HCT116 (cell line): ENCODE results near the gene RDH8. TPM values are rescaled to one million over a fixed set of nuclear protein-coding genes. Genes with fewer than 3 reads are reported as not detected.

Experiments
- ATAC-seq: fragments of 200-7000 bp; cut with Tn5 transposase; 2 replicates; pipeline ENCODE4 v1.9.1; 2020; ENCODE audit warnings: mild to moderate bottlenecking, moderate library complexity
- BruUV-seq: library from RNA; stranded (reverse); fragments of 400-500 nt; replicated peaks from 2 replicates; lab custom pipeline; 2021; lab: Mats Ljungman, UMichigan
- CTCF ChIA-PET: fragments of 300-600 bp; sonication (Branson Sonifier 250); formaldehyde crosslinking; loops from one replicate; lab custom pipeline; 2021; ENCODE audit warnings: antibody characterized with exemption; lab: Charles Lee
- POLR2A ChIA-PET: fragments of 300-600, 350-600 bp; sonication (Branson Sonifier 250); formaldehyde crosslinking; loops from one replicate; lab custom pipeline; 2021; ENCODE audit warnings: antibody characterized with exemption; lab: Charles Lee
- RAD21 ChIA-PET, 2 experiments: fragments of 300-600 bp; sonication (Branson Sonifier 250); formaldehyde crosslinking; loops; one replicate each; lab custom pipeline; 2023; ENCODE audit warnings: low total read pairs in 2 of 2; ENCODE audit not compliant: uncharacterized antibody in 2 of 2, unreplicated experiment in 2 of 2, low non-redundant PET in 1 of 2; lab: Charles Lee
- DNase-seq: peaks from one replicate; pipeline ENCODE4 v3.0.0-alpha.2; 2010; ENCODE audit warnings: low read depth, low spot score
- H2AFZ ChIP-seq: fragments of 200-600 bp; shearing (Covaris generic), sonication (generic); 2 replicates; pipeline ENCODE4 v1.6.1; 2017; ENCODE audit warnings: low read depth, mixed run types, mixed read lengths, antibody characterized with exemption, low read length; ENCODE audit not compliant: poor library complexity, severe bottlenecking
- H3K27ac ChIP-seq: 2 replicates; pipeline ENCODE4 v1.5.1; 2012; ENCODE audit warnings: low read depth, low read length
- H3K27me3 ChIP-seq: fragments of 200-600 bp; sonication (generic); 2 replicates; pipeline ENCODE4 v1.6.1; 2016; ENCODE audit warnings: mixed run types, low read length, mixed read lengths; ENCODE audit not compliant: insufficient read depth
- H3K36me3 ChIP-seq, 2 experiments: fragments of 200-500 bp in 1 of 2; fragments of 200-600 bp in 1 of 2; sonication (Bioruptor generic) in 1 of 2; sonication (generic) in 1 of 2; 2 replicates each; pipeline versions ENCODE4 v1.5.1 to v1.6.1; 2014 to 2016; ENCODE audit warnings: low read length in 2 of 2, inconsistent platforms in 1 of 2, mixed read lengths in 1 of 2, mixed run types in 1 of 2; ENCODE audit not compliant: insufficient read depth in 2 of 2, control insufficient read depth in 1 of 2
- H3K4me1 ChIP-seq, 2 experiments: fragments of 200-600 bp in 1 of 2; sonication (generic) in 1 of 2; 2 replicates each; pipeline versions ENCODE4 v1.5.1 to v1.6.1; 2012 to 2017; ENCODE audit warnings: low read length in 2 of 2, inconsistent platforms in 1 of 2, mild to moderate bottlenecking in 1 of 2, mixed read lengths in 1 of 2, mixed run types in 1 of 2, moderate library complexity in 1 of 2; ENCODE audit not compliant: insufficient read depth in 2 of 2, control insufficient read depth in 1 of 2
- H3K4me2 ChIP-seq: fragments of 200-600 bp; sonication (generic); 2 replicates; pipeline ENCODE4 v1.6.1; 2017; ENCODE audit warnings: mixed run types, low read length, mixed read lengths
- H3K4me3 ChIP-seq, 2 experiments: fragments of 200-600 bp in 1 of 2; sonication (generic) in 1 of 2; replicated peaks in 1 of 2; 2 replicates each; pipeline ENCODE4 v1.5.1; 2011 to 2016; ENCODE audit warnings: low read length in 2 of 2, control low read depth in 1 of 2, low read depth in 1 of 2, mild to moderate bottlenecking in 1 of 2, mixed read lengths in 1 of 2, mixed run types in 1 of 2
- H3K79me2 ChIP-seq: fragments of 200-600 bp; sonication (generic); 2 replicates; pipeline ENCODE4 v1.6.1; 2017; ENCODE audit warnings: mild to moderate bottlenecking, mixed run types, low read length, moderate library complexity, mixed read lengths; ENCODE audit not compliant: insufficient read depth
- H3K9ac ChIP-seq: fragments of 200-600 bp; sonication (generic); 2 replicates; pipeline ENCODE4 v1.6.1; 2016; ENCODE audit warnings: low read length, mixed read lengths
- H3K9me2 ChIP-seq: fragments of 200-600 bp; sonication (generic), shearing (Covaris generic); 2 replicates; pipeline ENCODE4 v1.6.1; 2017; ENCODE audit warnings: mixed run types, mild to moderate bottlenecking, moderate library complexity; ENCODE audit not compliant: insufficient read depth
- H3K9me3 ChIP-seq, 2 experiments: fragments of 200-500 bp in 1 of 2; fragments of 200-600 bp in 1 of 2; sonication (Bioruptor generic) in 1 of 2; sonication (generic) in 1 of 2; 2 replicates each; pipeline ENCODE4 v1.6.1; 2014 to 2017; ENCODE audit warnings: low read length in 2 of 2, mixed read lengths in 2 of 2, inconsistent platforms in 1 of 2, low read depth in 1 of 2, mild to moderate bottlenecking in 1 of 2, mixed run types in 1 of 2, moderate library complexity in 1 of 2; ENCODE audit not compliant: control insufficient read depth in 1 of 2, insufficient read depth in 1 of 2
- H4K20me1 ChIP-seq: fragments of 200-600 bp; sonication (generic), shearing (Covaris generic); 2 replicates; pipeline ENCODE4 v1.6.1; 2017; ENCODE audit warnings: mixed run types, mild to moderate bottlenecking, moderate library complexity; ENCODE audit not compliant: insufficient read depth
- ATF3 ChIP-seq: IDR thresholded peaks from 2 replicates; pipeline ENCODE4 v1.6.1; 2012
- CBX3 ChIP-seq: IDR thresholded peaks from 2 replicates; pipeline ENCODE4 v1.6.1; 2012; ENCODE audit warnings: low read depth
- CEBPB ChIP-seq: IDR thresholded peaks from 2 replicates; pipeline ENCODE4 v1.6.1; 2012; ENCODE audit warnings: low read depth
- EGR1 ChIP-seq: IDR thresholded peaks from 2 replicates; pipeline ENCODE4 v1.6.1; 2012; ENCODE audit warnings: low read depth
- ELF1 ChIP-seq: IDR thresholded peaks from 2 replicates; pipeline ENCODE4 v1.6.1; 2012; ENCODE audit warnings: low read depth, borderline replicate concordance
- EZH2 ChIP-seq: fragments of 200-600 bp; sonication (generic); IDR thresholded peaks from 2 replicates; pipeline ENCODE4 v1.6.1; 2017; ENCODE audit warnings: antibody characterized with exemption, mixed run types
- EZH2phosphoT487 ChIP-seq: fragments of 200-600 bp; IDR thresholded peaks from 2 replicates; pipeline ENCODE4 v1.6.1; 2018; ENCODE audit warnings: antibody characterized with exemption, borderline replicate concordance
- FOSL1 ChIP-seq: IDR thresholded peaks from 2 replicates; pipeline ENCODE4 v1.6.1; 2012; ENCODE audit warnings: low read depth
- JUND ChIP-seq: IDR thresholded peaks from 2 replicates; pipeline ENCODE4 v1.6.1; 2012
- POLR2AphosphoS5 ChIP-seq: IDR thresholded peaks from 2 replicates; pipeline ENCODE4 v1.6.1; 2011; ENCODE audit warnings: mild to moderate bottlenecking, low read depth, low read length, moderate library complexity
- REST ChIP-seq: IDR thresholded peaks from 2 replicates; pipeline ENCODE4 v1.6.1; 2012; ENCODE audit warnings: low read depth
- SIN3A ChIP-seq: IDR thresholded peaks from 2 replicates; pipeline ENCODE4 v1.6.1; 2012; ENCODE audit warnings: low read depth
- SRF ChIP-seq: IDR thresholded peaks from 2 replicates; pipeline ENCODE4 v1.6.1; 2012; ENCODE audit warnings: low read depth
- YY1 ChIP-seq: IDR thresholded peaks from 2 replicates; pipeline ENCODE4 v1.6.1; 2011; ENCODE audit warnings: low read length, low read depth, moderate library complexity, mild to moderate bottlenecking; ENCODE audit not compliant: insufficient replicate concordance; ENCODE audit errors: extremely low read depth
- ZFX ChIP-seq: fragments of 450-650 bp; IDR thresholded peaks from 2 replicates; pipeline ENCODE4 v1.6.1; 2017
- intact Hi-C: fragments of 100-400 bp; cut with micrococcal nuclease; formaldehyde crosslinking; loops from 2 replicates; pipeline ENCODE4 v1.10.0; 2022
- total RNA-seq: library from RNA; stranded (reverse); gene quantifications from one replicate; pipeline ENCODE4 v1.2.1, GENCODE V29; 2021; ENCODE audit not compliant: unreplicated experiment

The RDH8 gene
- total RNA-seq, 1 experiment from 2014 or later: not detected

GRCh38 chr19:9966024-9966423, 47.3 kb upstream of the RDH8 start:
- intact Hi-C loops: no loop called here
- no peak for DNase-seq
- no peak overlapping the region for H3K27ac ChIP-seq
- H3K9ac ChIP-seq: no peak overlapping the region
- no peak for ATAC-seq
- no peak for TF ChIP-seq REST
- no peak for TF ChIP-seq POLR2AphosphoS5
- TF ChIP-seq CBX3: no peak
- no peak for TF ChIP-seq ELF1
- TF ChIP-seq JUND: no peak
- no peak for TF ChIP-seq SIN3A
- no peak for TF ChIP-seq ZFX
- TF ChIP-seq YY1: no peak
- no peak for TF ChIP-seq EZH2phosphoT487
- no peak for TF ChIP-seq SRF
- TF ChIP-seq EZH2: no peak
- TF ChIP-seq CEBPB: no peak
- TF ChIP-seq ATF3: no peak
- TF ChIP-seq EGR1: no peak
- TF ChIP-seq FOSL1: no peak
- no peaks in the 10 kb centered on the region for H3K79me2 ChIP-seq
- no peak overlapping the region for H3K4me2 ChIP-seq
- H2AFZ ChIP-seq: no peak overlapping the region
- no peaks in the 10 kb centered on the region for H3K27me3 ChIP-seq
- ChIA-PET CTCF (no interaction called here), RAD21 (no interaction called here), POLR2A (no interaction called here)
- no TSS peak for BruUV-seq
- H3K4me1 ChIP-seq: no peaks in the 10 kb centered on the region
- no peaks in the 10 kb centered on the region for H3K9me2 ChIP-seq
- no peaks in the 10 kb centered on the region for H4K20me1 ChIP-seq
- H3K9me3 ChIP-seq: no peaks in the 10 kb centered on the region
- H3K36me3 ChIP-seq: no peaks in the 10 kb centered on the region
- no peak overlapping the region for H3K4me3 ChIP-seq
